H1 (cell line): ENCODE measurements around the gene DHX32. TPM values are rescaled to one million over a fixed set of nuclear protein-coding genes. Genes with fewer than 3 reads are reported as not detected.

Source experiments
- CTCF ChIA-PET: fragments of 300-600 bp; sonication (Branson Sonifier 250); formaldehyde crosslinking; loops from one replicate; lab custom pipeline; 2021; ENCODE audit not compliant: partially characterized antibody; lab: Charles Lee
- POLR2A ChIA-PET: fragments of 300-600 bp; sonication (Branson Sonifier 250); formaldehyde crosslinking; loops from one replicate; lab custom pipeline; 2021; ENCODE audit warnings: inconsistent platforms; ENCODE audit not compliant: partially characterized antibody; lab: Charles Lee
- DNase-seq, 2 experiments: peaks; one replicate each; pipeline versions ENCODE4 v3.0.0 to v3.0.0-alpha.2; 2010 to 2022; ENCODE audit warnings: low spot score in 2 of 2, low read depth in 1 of 2, mixed read lengths in 1 of 2
- FAIRE-seq: peaks from 2 replicates; lab custom pipeline; 2011; peaks lifted over from hg19 to GRCh38; lab: Jason Lieb, UNC
- H2AFZ ChIP-seq: 2 replicates; pipeline ENCODE4 v1.8.1; 2012; ENCODE audit warnings: low read length, inconsistent platforms
- H2AK5ac ChIP-seq: 2 replicates; pipeline ENCODE4 v1.6.1; 2013; ENCODE audit warnings: low read depth, low read length
- H2BK120ac ChIP-seq: replicated peaks from 2 replicates; pipeline ENCODE3; 2013; ENCODE audit warnings: low read depth, low read length, inconsistent platforms
- H2BK12ac ChIP-seq: 2 replicates; pipeline ENCODE4 v1.6.1; 2013; ENCODE audit warnings: low read depth, low read length
- H2BK15ac ChIP-seq: 2 replicates; pipeline ENCODE4 v1.6.1; 2013; ENCODE audit warnings: low read length
- H2BK20ac ChIP-seq: 2 replicates; pipeline ENCODE4 v1.6.1; 2013; ENCODE audit warnings: low read length
- H2BK5ac ChIP-seq: 2 replicates; pipeline ENCODE4 v1.6.1; 2013; ENCODE audit warnings: low read depth, low read length
- H3K14ac ChIP-seq: 2 replicates; pipeline ENCODE4 v1.6.1; 2013; ENCODE audit warnings: inconsistent platforms; ENCODE audit not compliant: insufficient read length
- H3K18ac ChIP-seq: 2 replicates; pipeline ENCODE4 v1.6.1; 2013; ENCODE audit warnings: low read length; ENCODE audit errors: extremely low read depth
- H3K23ac ChIP-seq: 2 replicates; pipeline ENCODE4 v1.6.1; 2013; ENCODE audit warnings: inconsistent platforms; ENCODE audit not compliant: insufficient read length
- H3K23me2 ChIP-seq: 2 replicates; pipeline ENCODE4 v1.6.1; 2013; ENCODE audit warnings: low read depth, low read length
- H3K27ac ChIP-seq: 2 replicates; pipeline ENCODE4 v1.6.1; 2011; ENCODE audit warnings: low read depth, low read length, inconsistent platforms
- H3K27me3 ChIP-seq, 4 experiments: replicated peaks in 1 of 4; 1 replicate in 1 of 4; 2 replicates in 3 of 4; pipeline versions ENCODE4 v1.6.1 to v1.8.1; 2011 to 2013; ENCODE audit warnings: low read length in 3 of 4, mild to moderate bottlenecking in 3 of 4, inconsistent platforms in 2 of 4, mixed read lengths in 2 of 4, moderate library complexity in 1 of 4; ENCODE audit not compliant: control insufficient read depth in 3 of 4, insufficient read depth in 3 of 4; ENCODE audit errors: extremely low read depth in 1 of 4
- H3K36me3 ChIP-seq, 4 experiments: 2 replicates each; pipeline versions ENCODE4 v1.6.1 to v1.8.1; 2011 to 2013; ENCODE audit warnings: mild to moderate bottlenecking in 4 of 4, low read length in 3 of 4, moderate library complexity in 2 of 4, control low read depth in 1 of 4, inconsistent platforms in 1 of 4; ENCODE audit not compliant: insufficient read depth in 4 of 4, control insufficient read depth in 2 of 4
- H3K4ac ChIP-seq: replicated peaks from 2 replicates; pipeline ENCODE3; 2013; ENCODE audit warnings: low read length, low read depth, mixed read lengths, inconsistent platforms; ENCODE audit not compliant: insufficient read length
- H3K4me1 ChIP-seq, 4 experiments: replicated peaks in 1 of 4; 1 replicate in 1 of 4; 2 replicates in 3 of 4; pipeline versions ENCODE4 v1.6.1 to v1.8.1; 2011 to 2013; ENCODE audit warnings: low read length in 3 of 4, inconsistent platforms in 2 of 4, mixed read lengths in 1 of 4; ENCODE audit not compliant: insufficient read depth in 4 of 4, control insufficient read depth in 3 of 4
- H3K4me2 ChIP-seq, 2 experiments: 2 replicates each; pipeline versions ENCODE4 v1.6.1 to v1.8.1; 2011 to 2013; ENCODE audit warnings: low read depth in 2 of 2, low read length in 2 of 2, control low read depth in 1 of 2, inconsistent platforms in 1 of 2, mild to moderate bottlenecking in 1 of 2; ENCODE audit not compliant: insufficient read depth in 1 of 2
- H3K4me3 ChIP-seq, 4 experiments: fragments of 200-600, 300-600 bp in 1 of 4; sonication (generic), shearing (Covaris generic), sonication (Bioruptor Twin) in 1 of 4; 2 replicates each; pipeline versions ENCODE4 v1.5.1 to v1.8.1; 2011 to 2016; ENCODE audit warnings: low read length in 4 of 4, low read depth in 3 of 4, control low read depth in 2 of 4, inconsistent platforms in 2 of 4, mild to moderate bottlenecking in 2 of 4, mixed read lengths in 1 of 4, moderate library complexity in 1 of 4; ENCODE audit not compliant: insufficient read depth in 2 of 4; ENCODE audit errors: extremely low read depth in 1 of 4
- H3K56ac ChIP-seq: replicated peaks from 2 replicates; pipeline ENCODE3; 2013; ENCODE audit warnings: low read depth, mild to moderate bottlenecking, mixed read lengths, low read length, inconsistent platforms; ENCODE audit not compliant: insufficient read length
- H3K79me1 ChIP-seq: 2 replicates; pipeline ENCODE4 v1.6.1; 2013; ENCODE audit warnings: low read depth, low read length, control low read depth
- H3K79me2 ChIP-seq, 2 experiments: 2 replicates each; pipeline versions ENCODE4 v1.6.1 to v1.8.1; 2012 to 2013; ENCODE audit warnings: low read length in 2 of 2, mild to moderate bottlenecking in 2 of 2, inconsistent platforms in 1 of 2; ENCODE audit not compliant: insufficient read depth in 2 of 2, control insufficient read depth in 1 of 2
- H3K9ac ChIP-seq, 4 experiments: replicated peaks in 1 of 4; 1 replicate in 1 of 4; 2 replicates in 3 of 4; pipeline versions ENCODE4 v1.6.1 to v1.8.1; 2011 to 2013; ENCODE audit warnings: low read depth in 3 of 4, low read length in 3 of 4, control low read depth in 2 of 4, mild to moderate bottlenecking in 2 of 4, moderate library complexity in 2 of 4, inconsistent platforms in 1 of 4; ENCODE audit errors: extremely low read depth in 1 of 4
- H3K9me3 ChIP-seq, 2 experiments: 2 replicates each; pipeline versions ENCODE4 v1.6.1 to v1.8.1; 2012 to 2013; ENCODE audit warnings: mild to moderate bottlenecking in 2 of 2, moderate library complexity in 2 of 2, control low read depth in 1 of 2, inconsistent platforms in 1 of 2, low read depth in 1 of 2, low read length in 1 of 2, mixed read lengths in 1 of 2; ENCODE audit not compliant: insufficient read depth in 2 of 2
- H4K20me1 ChIP-seq, 2 experiments: replicated peaks in 1 of 2; 2 replicates each; pipeline versions ENCODE3 to v1.8.1; 2011 to 2013; ENCODE audit warnings: inconsistent platforms in 2 of 2, low read length in 2 of 2, mild to moderate bottlenecking in 1 of 2; ENCODE audit not compliant: insufficient read depth in 2 of 2, control insufficient read depth in 1 of 2
- H4K5ac ChIP-seq: 2 replicates; pipeline ENCODE4 v1.6.1; 2013; ENCODE audit warnings: low read length, low read depth, mixed read lengths, inconsistent platforms; ENCODE audit not compliant: insufficient read length
- H4K8ac ChIP-seq: 2 replicates; pipeline ENCODE4 v1.8.0; 2013; ENCODE audit warnings: mild to moderate bottlenecking, moderate library complexity, low read length, inconsistent platforms; ENCODE audit not compliant: insufficient read depth; ENCODE audit errors: extremely low read depth
- H4K91ac ChIP-seq: replicated peaks from 2 replicates; pipeline ENCODE3; 2013; ENCODE audit warnings: low read length, mixed read lengths, inconsistent platforms; ENCODE audit not compliant: insufficient read length
- BACH1 ChIP-seq: IDR thresholded peaks from 2 replicates; pipeline ENCODE4 v1.6.1; 2012; ENCODE audit warnings: low read length, improper control_type of control experiment
- BCL11A ChIP-seq, 2 experiments: IDR thresholded peaks; one replicate each; pipeline ENCODE4 v1.6.1; 2011; ENCODE audit warnings: low read depth in 2 of 2, low read length in 2 of 2, mild to moderate bottlenecking in 2 of 2
- HDAC2 ChIP-seq, 2 experiments: fragments of 300-600 bp in 1 of 2; sonication (generic) in 1 of 2; IDR thresholded peaks; 2 replicates each; pipeline ENCODE4 v1.6.1; 2011 to 2012; ENCODE audit warnings: low read depth in 2 of 2, low read length in 2 of 2, mild to moderate bottlenecking in 2 of 2, moderate library complexity in 2 of 2, borderline replicate concordance in 1 of 2, inconsistent platforms in 1 of 2
- JUN ChIP-seq: IDR thresholded peaks from 2 replicates; pipeline ENCODE4 v1.6.1; 2011; ENCODE audit warnings: low read depth, mild to moderate bottlenecking, improper control_type of control experiment, low read length
- KDM1A ChIP-seq: fragments of 200-600, 300-600 bp; sonication (generic); IDR thresholded peaks from 2 replicates; pipeline ENCODE4 v1.7.1; 2016; ENCODE audit warnings: mild to moderate bottlenecking, low read length, borderline replicate concordance
- NANOG ChIP-seq: IDR thresholded peaks from 2 replicates; pipeline ENCODE4 v1.6.1; 2011; ENCODE audit warnings: low read length, low read depth, mild to moderate bottlenecking, inconsistent platforms; ENCODE audit not compliant: insufficient read depth, poor library complexity, severe bottlenecking
- PHF8 ChIP-seq: fragments of 200-600 bp; sonication (generic); conservative IDR thresholded peaks from 2 replicates; pipeline ENCODE4 v1.7.1; 2012; ENCODE audit warnings: low read depth, mild to moderate bottlenecking, inconsistent platforms, low read length, moderate library complexity
- RBBP5 ChIP-seq: IDR thresholded peaks from 2 replicates; pipeline ENCODE4 v1.7.1; 2012; ENCODE audit warnings: low read depth, mild to moderate bottlenecking, inconsistent platforms, low read length, moderate library complexity, borderline replicate concordance
- RNF2 ChIP-seq: fragments of 200-900, 300-1000 bp; sonication (generic); IDR thresholded peaks from 2 replicates; pipeline ENCODE4 v1.7.1; 2016; ENCODE audit warnings: borderline replicate concordance, low read depth, mild to moderate bottlenecking, antibody characterized with exemption, low read length; ENCODE audit not compliant: poor library complexity, severe bottlenecking; ENCODE audit errors: missing control alignments
- RXRA ChIP-seq: IDR thresholded peaks from 2 replicates; pipeline ENCODE4 v1.6.1; 2011; ENCODE audit warnings: low read depth, mild to moderate bottlenecking, low read length, moderate library complexity; ENCODE audit not compliant: insufficient read depth
- SAP30 ChIP-seq: fragments of 300-600 bp; sonication (generic); IDR thresholded peaks from 2 replicates; pipeline ENCODE4 v1.7.1; 2012; ENCODE audit warnings: low read length, moderate library complexity, mild to moderate bottlenecking, inconsistent platforms; ENCODE audit not compliant: insufficient read depth, insufficient replicate concordance
- SIX5 ChIP-seq: IDR thresholded peaks from 2 replicates; pipeline ENCODE4 v1.6.1; 2011; ENCODE audit warnings: mild to moderate bottlenecking, low read depth, low read length
- TAF1 ChIP-seq: IDR thresholded peaks from 2 replicates; pipeline ENCODE4 v1.6.1; 2011; ENCODE audit warnings: mild to moderate bottlenecking, low read depth, low read length
- YY1 ChIP-seq: IDR thresholded peaks from 2 replicates; pipeline ENCODE4 v1.6.1; 2011; ENCODE audit warnings: low read depth, mild to moderate bottlenecking, low read length
- WGBS, 2 experiments: shearing (Covaris generic) in 1 of 2; methylation state at CpG; one replicate each; pipeline versions ENCODE4 v1.1.6 to v1.1.7; 2013 to 2015; ENCODE audit warnings: low lambda C conversion rate in 2 of 2, mixed read lengths in 2 of 2, inconsistent platforms in 1 of 2, low coverage in 1 of 2, missing lambda C conversion rate in 1 of 2; ENCODE audit not compliant: insufficient replicate concordance in 2 of 2, insufficient coverage in 1 of 2, insufficient read length in 1 of 2; ENCODE audit errors: extremely low coverage in 1 of 2, missing lambda C conversion rate in 1 of 2; 5-methylcytosine and 5-hydroxymethylcytosine counted together
- polyA plus RNA-seq, 7 experiments: library from polyadenylated mRNA; depleted of rRNA in 3 of 7; stranded (reverse) in 5 of 7; unstranded in 2 of 7; fragments of >200 nt in 5 of 7; fragments of 200-250 nt in 2 of 7; gene quantifications; 1 replicate in 5 of 7; 2 replicates in 1 of 7; 4 replicates in 1 of 7; pipeline versions ENCODE4 v1.2.1 to v1.2.3, GENCODE V29; 2011 to 2013; ENCODE audit warnings: missing spikeins in 2 of 7, mixed read lengths in 2 of 7
- total RNA-seq: library from RNA; stranded (reverse); fragmentation: NEBNext Ultra II Directional; extraction: Animal tissue kit (Norgen Biotek cat#: 25700); gene quantifications from 2 replicates; pipeline ENCODE4 v1.2.1, GENCODE V29; 2021

The DHX32 gene
- total and polyA plus RNA-seq, 2 of the 8 experiments (the other 6 are each of a cell fraction or from before 2014, with no cell fraction given): 12.4 to 15.8 TPM

DNA sequence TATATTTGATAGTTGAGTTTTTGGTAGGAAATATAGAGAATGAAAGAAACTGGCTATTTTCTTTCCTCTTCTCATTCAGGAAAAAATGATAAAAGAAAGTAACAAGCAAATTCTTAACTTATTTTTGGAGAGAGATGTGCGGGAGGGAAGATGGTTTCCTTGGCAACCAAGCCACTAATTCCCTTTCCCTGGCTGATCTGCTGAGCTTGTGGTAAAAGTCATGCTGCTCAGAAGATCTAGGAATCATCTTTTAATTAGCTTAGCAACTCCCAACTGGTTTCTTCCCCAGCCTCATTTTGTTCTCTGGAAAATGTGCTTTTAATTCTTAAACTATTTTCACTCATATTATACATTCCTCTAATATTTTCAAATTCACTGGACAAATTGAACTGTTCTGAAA is 69.8 kb downstream of the DHX32 start:
- CTCF ChIA-PET: no interaction called here
- no peak for FAIRE-seq
- TF ChIP-seq SAP30 (no peak), BCL11A (IDR thresholded peaks at IDR 0.05; ENCODE audit: low read depth in 2 of 2, low read length in 2 of 2) (no peak), PHF8 (no peak), BACH1 (no peak), RXRA (no peak), HDAC2 (IDR thresholded peaks at IDR 0.05; ENCODE audit: borderline replicate concordance in 1 of 2, low read depth in 2 of 2, low read length in 2 of 2) (no peak), JUN (no peak), KDM1A (no peak), TAF1 (no peak), YY1 (no peak), RNF2 (no peak), SIX5 (no peak), RBBP5 (no peak), NANOG (no peak)

More for the DNA sequence above, 69.8 kb downstream of the DHX32 start:
- no peaks in the 10 kb centered on the region for H3K9me3 ChIP-seq
- no peaks in the 10 kb centered on the region for H3K79me1 ChIP-seq
- H2BK120ac ChIP-seq: no peak overlapping the region
- no peaks in the 10 kb centered on the region for H3K4me1 ChIP-seq
- no peaks in the 10 kb centered on the region for H3K23me2 ChIP-seq
- no peak overlapping the region for H2BK12ac ChIP-seq
- no peaks in the 10 kb centered on the region for H3K27me3 ChIP-seq
- no peak for DNase-seq
- no peak overlapping the region for H3K14ac ChIP-seq
- H3K4me3 ChIP-seq: no peak overlapping the region
- no peak overlapping the region for H3K4me2 ChIP-seq
- H4K20me1 ChIP-seq: peaks cover 0 to under 1% of the 10 kb centered on the region in 2 experiments
- H2AFZ ChIP-seq: no peak overlapping the region
- no peak overlapping the region for H2BK5ac ChIP-seq
- no peak overlapping the region for H4K5ac ChIP-seq
- no peak overlapping the region for H2BK15ac ChIP-seq
- H3K27ac ChIP-seq: no peak overlapping the region
- H3K9ac ChIP-seq: no peak overlapping the region
- no peak overlapping the region for H3K56ac ChIP-seq
- no peak overlapping the region for H2AK5ac ChIP-seq
- H3K23ac ChIP-seq: no peak overlapping the region
- 88% methylated on average over 1 of the region's 1 CpG; no CpG with 5 or more reads in 1 of the 2 experiments for WGBS, 2 experiments
- H4K8ac ChIP-seq: no peak overlapping the region
- no peak overlapping the region for H4K91ac ChIP-seq
- H3K79me2 ChIP-seq: no peaks in the 10 kb centered on the region
- POLR2A ChIA-PET: interaction anchor here (1.5 kb wide), 1 partner anchor 10 kb away, joined by 4 read pairs; no protein-coding TSS in a partner anchor
- H3K4ac ChIP-seq: no peak overlapping the region
- H3K36me3 ChIP-seq: peaks cover 2 to 41% (median 24%) of the 10 kb centered on the region in 4 experiments; a peak in 6 of 8 replicates
- H2BK20ac ChIP-seq: no peak overlapping the region
- H3K18ac ChIP-seq: no peak overlapping the region
